AG09319 (cell line): Measurements from ENCODE around the gene ESPNL.

ENCODE experiments used
- DNase-seq: peaks from one replicate; pipeline ENCODE4 v3.0.0-alpha.2; 2010; ENCODE audit warnings: low read depth; ENCODE audit errors: extremely low read depth
- CTCF ChIP-seq: IDR thresholded peaks from 2 replicates; pipeline ENCODE4 v1.5.1; 2011; ENCODE audit warnings: low read depth, mild to moderate bottlenecking, inconsistent platforms, low read length, moderate library complexity

Gene ESPNL

GRCh38 chr2:238144262-238144661, 44.1 kb downstream of the ESPNL start:
- no peak for TF ChIP-seq CTCF
- DNase-seq: no peak

DNA sequence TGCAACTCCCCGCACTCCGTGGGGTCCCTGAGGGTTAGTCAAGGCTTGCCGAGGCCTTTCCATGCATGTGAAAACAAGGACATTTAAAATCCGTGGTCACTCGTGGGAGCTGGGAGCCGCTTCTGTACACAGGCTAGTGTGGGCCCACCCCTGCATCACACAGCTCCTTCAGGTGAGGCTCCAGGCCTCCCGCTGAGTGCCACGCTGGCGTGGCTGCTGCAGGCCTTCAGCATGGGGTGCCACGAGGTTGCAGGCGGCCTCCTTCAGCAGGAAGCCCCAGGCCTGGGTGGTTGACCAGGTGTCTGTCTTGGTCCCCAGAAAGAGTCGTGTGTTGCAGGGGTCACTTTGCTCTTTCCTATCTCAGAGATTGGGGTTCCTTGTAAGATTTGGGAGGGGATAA, 44.9 kb downstream of the ESPNL start:
- DNase-seq: no peak
- TF ChIP-seq CTCF: no peak

GRCh38 chr2:238145851-238146250, 45.7 kb downstream of the ESPNL start:
- TF ChIP-seq CTCF: no peak
- DNase-seq: no peak

DNA sequence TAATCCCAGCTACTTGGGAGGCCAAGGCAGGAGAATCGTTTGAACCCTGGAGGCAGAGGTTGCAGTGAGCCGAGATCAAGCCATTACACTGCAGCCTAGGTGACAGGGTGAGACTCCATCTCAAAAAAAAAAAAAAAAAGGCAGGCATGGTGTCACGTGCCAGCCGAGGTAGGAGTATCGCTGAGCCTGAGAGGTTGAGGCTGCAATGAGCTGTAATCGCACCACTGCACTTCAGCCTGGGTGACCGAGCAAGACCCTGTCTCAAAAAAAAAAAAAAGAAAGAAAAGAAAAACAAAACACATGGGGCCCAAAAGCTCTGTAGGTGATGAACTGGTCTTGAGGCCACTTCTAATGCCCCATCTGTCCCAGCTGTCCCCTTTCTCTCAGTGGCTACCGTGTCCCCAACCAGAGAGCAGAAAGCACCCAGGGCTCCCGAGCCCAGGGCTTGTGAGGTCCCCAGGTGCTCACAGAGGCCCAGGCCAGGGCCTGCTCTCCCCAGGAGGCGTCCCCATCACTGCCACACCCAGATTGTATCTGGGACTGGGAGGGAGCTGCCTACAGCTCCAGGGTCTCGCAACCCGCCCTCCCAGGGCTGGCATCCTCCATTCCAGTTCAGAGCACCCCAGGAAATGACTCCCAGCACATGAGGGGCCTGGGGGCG, 46.9 kb downstream of the ESPNL start:
- TF ChIP-seq CTCF: no peak
- no peak for DNase-seq

DNA sequence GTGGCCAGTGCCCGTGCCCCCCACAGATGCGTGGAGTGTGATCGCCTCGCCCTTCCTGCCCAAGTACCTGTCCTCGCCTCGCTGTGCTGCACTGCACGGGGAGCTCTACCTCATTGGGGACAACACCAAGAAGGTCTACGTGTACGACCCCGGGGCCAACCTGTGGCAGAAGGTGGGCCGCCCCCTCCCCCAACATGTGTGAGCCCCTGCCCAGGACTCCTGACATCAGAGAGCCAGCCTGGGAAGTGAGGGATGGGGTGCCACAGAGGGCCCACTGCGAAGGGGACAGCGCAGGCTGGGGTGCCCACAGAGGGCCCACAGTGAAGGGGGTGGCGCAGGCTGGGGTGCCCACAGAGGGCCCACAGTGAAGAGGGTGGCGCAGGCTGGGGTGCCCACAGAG, 48.8 kb downstream of the ESPNL start:
- DNase-seq: no peak
- TF ChIP-seq CTCF: no peak

GRCh38 chr2:238149841-238150572, 49.9 kb downstream of the ESPNL start:
- DNase-seq: no peak
- TF ChIP-seq CTCF: no peak

- DNase-seq: no peak
- no peak for TF ChIP-seq CTCF
Observed at GRCh38 chr2:238150686-238151085, 50.5 kb downstream of the ESPNL start.
